Epithelial cell of esophagus (primary cell): Measurements from ENCODE around the gene THAP9.
"Not testable (repeated sequence)": the region's sequence is repeated elsewhere in the genome, so short reads cannot be mapped to it uniquely, and the experiment has no call there.

Source experiments
- DNase-seq: peaks from one replicate; pipeline ENCODE4 v3.0.0; 2010; ENCODE audit warnings: low read depth
- H3K4me3 ChIP-seq: 2 replicates; pipeline ENCODE4 v1.5.1; 2011; ENCODE audit warnings: mild to moderate bottlenecking, low read length, control low read depth
- CTCF ChIP-seq: IDR thresholded peaks from 2 replicates; pipeline ENCODE4 v1.5.1; 2011; ENCODE audit warnings: low read depth, mild to moderate bottlenecking, low read length, control low read depth, inconsistent platforms; ENCODE audit not compliant: insufficient read depth; ENCODE audit errors: missing control alignments

THAP9 gene

GRCh38 chr4:82900411-82901182 is at the start of gene THAP9:
THAP9 (plus strand) TSS chr4:82900735; CDS start chr4:82900803, 68 bp downstream.
- TF ChIP-seq CTCF, result no peak
- DNase-seq, result peak; percentile 100
- peak within 1 kb of the TSS; percentile 89 for H3K4me3 ChIP-seq

- H3K4me3 ChIP-seq, result no peak overlapping the region
- TF ChIP-seq CTCF, result no peak
- DNase-seq, result peak; percentile 50
Observed at GRCh38 chr4:82851318-82851717, 49.2 kb upstream of the THAP9 start.

GRCh38 chr4:82851885-82852750 is 48.4 kb upstream of the THAP9 start:
- no peak overlapping the region for H3K4me3 ChIP-seq
- TF ChIP-seq CTCF, result peak; percentile 44
- DNase-seq, result peak; percentile 42

- no peak for TF ChIP-seq CTCF
- DNase-seq, result no peak
- H3K4me3 ChIP-seq, result no peak overlapping the region
Observed at GRCh38 chr4:82852751-82853285, 47.7 kb upstream of the THAP9 start.

- DNase-seq, H3K4me3 ChIP-seq: not testable (repeated sequence)
Observed at GRCh38 chr4:82860487-82860886, 40.0 kb upstream of the THAP9 start.

GRCh38 chr4:82861529-82861928 is 39.0 kb upstream of the THAP9 start:
- TF ChIP-seq CTCF, result no peak
- DNase-seq, result no peak
- no peak overlapping the region for H3K4me3 ChIP-seq

- no peak overlapping the region for H3K4me3 ChIP-seq
- DNase-seq, result no peak
- TF ChIP-seq CTCF, result no peak
Observed at GRCh38 chr4:82864336-82864979, 36.1 kb upstream of the THAP9 start.
